Neural crest cell (in vitro differentiated cells): ENCODE measurements around the gene CUX1. TPM values are rescaled to one million over a fixed set of nuclear protein-coding genes. Genes with fewer than 3 reads are reported as not detected.
"Not testable (repeated sequence)": the region's sequence is repeated elsewhere in the genome, so short reads cannot be mapped to it uniquely, and the experiment has no call there.

Experiments used
- DNase-seq: peaks from one replicate; pipeline ENCODE4 v3.0.0; 2021; ENCODE audit warnings: low read depth, mixed read lengths, low spot score
- H3K27ac Mint-ChIP-seq: one replicate; pipeline ENCODE4 v1.8.0; 2021; ENCODE audit warnings: mild to moderate bottlenecking, mixed read lengths; ENCODE audit not compliant: unreplicated experiment
- H3K27me3 Mint-ChIP-seq: 2 replicates; pipeline ENCODE4 v1.8.0; 2021; ENCODE audit warnings: low read depth, mild to moderate bottlenecking, mixed read lengths
- H3K36me3 Mint-ChIP-seq: 2 replicates; pipeline ENCODE4 v1.8.0; 2021; ENCODE audit warnings: low read depth, mild to moderate bottlenecking, mixed read lengths
- H3K4me1 Mint-ChIP-seq: 2 replicates; pipeline ENCODE4 v1.8.0; 2021; ENCODE audit warnings: mixed read lengths
- H3K4me3 Mint-ChIP-seq: one replicate; pipeline ENCODE4 v1.8.0; 2021; ENCODE audit warnings: mild to moderate bottlenecking, mixed read lengths
- H3K9me3 Mint-ChIP-seq: 2 replicates; pipeline ENCODE4 v1.8.0; 2021; ENCODE audit warnings: mixed read lengths
- total RNA-seq: library from RNA; stranded (reverse); gene quantifications from 2 replicates; pipeline ENCODE4 v1.2.1, GENCODE V29; 2021
- TF ChIP-seq, protein P1 (sequence below): fragments of 200-600 bp; sonication (generic); conservative IDR thresholded peaks from 2 replicates; pipeline ENCODE4 v1.5.0; 2021; ENCODE audit warnings: antibody characterized with exemption, mild to moderate bottlenecking

CUX1 gene
- total RNA-seq, 1 donor from 2014 or later = 60.0 TPM

DNA sequence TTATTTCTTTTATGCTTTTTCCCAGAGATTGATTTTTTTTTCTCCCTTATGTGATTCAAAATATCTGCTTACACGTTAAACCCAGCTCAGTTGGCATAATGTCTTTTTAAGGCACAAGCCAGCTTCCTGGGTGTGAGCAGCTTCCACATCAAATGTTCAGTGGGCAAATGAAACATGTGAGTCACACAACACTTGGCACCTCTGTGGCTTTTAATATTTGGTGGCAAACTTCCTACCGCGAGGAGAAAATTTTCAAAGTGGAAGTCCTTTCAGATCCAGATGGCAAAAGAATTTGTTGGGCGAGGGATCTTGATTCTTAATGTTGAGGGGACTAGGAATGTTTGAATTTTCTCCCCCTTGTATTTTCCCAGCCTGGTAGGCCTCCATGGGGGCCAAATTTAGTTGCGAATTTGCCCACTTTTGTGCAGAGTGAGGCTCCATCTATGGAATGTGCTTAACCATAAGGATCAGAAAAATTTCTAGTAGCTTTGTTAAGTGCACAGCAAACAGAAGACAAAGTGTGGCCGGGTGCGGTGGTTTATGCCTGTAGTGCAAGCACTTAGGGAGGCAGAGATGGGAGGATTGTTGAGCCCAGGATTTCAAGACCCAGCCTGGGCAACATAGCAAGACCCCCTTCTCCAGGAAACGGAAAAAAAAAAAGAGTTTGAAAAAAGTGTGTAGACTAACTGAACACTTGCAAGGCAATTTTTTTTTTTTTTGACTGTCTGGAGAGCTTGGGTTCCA is 31.0 kb downstream of the CUX1 start:
- TF ChIP-seq, protein P1, sequence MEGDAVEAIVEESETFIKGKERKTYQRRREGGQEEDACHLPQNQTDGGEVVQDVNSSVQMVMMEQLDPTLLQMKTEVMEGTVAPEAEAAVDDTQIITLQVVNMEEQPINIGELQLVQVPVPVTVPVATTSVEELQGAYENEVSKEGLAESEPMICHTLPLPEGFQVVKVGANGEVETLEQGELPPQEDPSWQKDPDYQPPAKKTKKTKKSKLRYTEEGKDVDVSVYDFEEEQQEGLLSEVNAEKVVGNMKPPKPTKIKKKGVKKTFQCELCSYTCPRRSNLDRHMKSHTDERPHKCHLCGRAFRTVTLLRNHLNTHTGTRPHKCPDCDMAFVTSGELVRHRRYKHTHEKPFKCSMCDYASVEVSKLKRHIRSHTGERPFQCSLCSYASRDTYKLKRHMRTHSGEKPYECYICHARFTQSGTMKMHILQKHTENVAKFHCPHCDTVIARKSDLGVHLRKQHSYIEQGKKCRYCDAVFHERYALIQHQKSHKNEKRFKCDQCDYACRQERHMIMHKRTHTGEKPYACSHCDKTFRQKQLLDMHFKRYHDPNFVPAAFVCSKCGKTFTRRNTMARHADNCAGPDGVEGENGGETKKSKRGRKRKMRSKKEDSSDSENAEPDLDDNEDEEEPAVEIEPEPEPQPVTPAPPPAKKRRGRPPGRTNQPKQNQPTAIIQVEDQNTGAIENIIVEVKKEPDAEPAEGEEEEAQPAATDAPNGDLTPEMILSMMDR = no peak
- peaks cover 28% of the 10 kb centered on the region for H3K36me3 Mint-ChIP-seq
- peaks cover 12% of the 10 kb centered on the region for H3K9me3 Mint-ChIP-seq
- H3K4me1 Mint-ChIP-seq = peaks cover 3% of the 10 kb centered on the region
- H3K27me3 Mint-ChIP-seq = no peaks in the 10 kb centered on the region
- no peak overlapping the region for H3K27ac Mint-ChIP-seq
- DNase-seq = no peak
- no peak overlapping the region for H3K4me3 Mint-ChIP-seq

GRCh38 chr7:101849314-101849713 is 31.9 kb downstream of the CUX1 start:
- H3K36me3 Mint-ChIP-seq = peaks cover 28% of the 10 kb centered on the region
- H3K4me3 Mint-ChIP-seq, H3K27ac Mint-ChIP-seq, DNase-seq, H3K27me3 Mint-ChIP-seq, H3K4me1 Mint-ChIP-seq: not testable (repeated sequence)
- H3K9me3 Mint-ChIP-seq = peaks cover 12% of the 10 kb centered on the region

- not testable (repeated sequence) for H3K27me3 Mint-ChIP-seq, H3K27ac Mint-ChIP-seq, H3K4me3 Mint-ChIP-seq, DNase-seq
- Mint-ChIP-seq H3K36me3 (peaks cover 24% of the 10 kb centered on the region), H3K4me1 (peaks cover 24% of the 10 kb centered on the region), H3K9me3 (peaks cover 12% of the 10 kb centered on the region)
These were observed 34.9 kb downstream of the CUX1 start for GRCh38 chr7:101852364-101852763.

DNA sequence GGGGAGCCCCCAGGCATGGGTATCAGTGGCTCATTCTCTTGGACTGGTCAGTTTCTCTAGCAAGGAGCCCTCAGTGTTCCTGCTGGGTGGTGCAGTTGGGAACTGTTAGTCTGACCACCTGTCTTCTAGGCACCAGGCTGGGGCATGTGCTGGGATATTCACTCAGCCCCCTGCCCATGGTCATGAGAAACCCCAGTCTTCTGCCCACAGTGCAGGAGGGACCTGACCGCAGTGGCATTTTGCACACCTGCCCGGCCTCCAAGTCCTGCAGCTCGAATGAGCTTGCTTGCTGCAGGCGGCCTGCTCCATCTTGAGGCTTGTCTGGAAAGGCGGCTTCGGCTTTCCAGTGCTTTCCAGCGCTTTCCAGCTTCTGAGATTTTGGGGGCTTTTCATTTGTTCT is 36.3 kb downstream of the CUX1 start:
- Mint-ChIP-seq H3K4me1 (peaks cover 33% of the 10 kb centered on the region), H3K9me3 (peaks cover 8% of the 10 kb centered on the region), H3K27me3 (no peaks in the 10 kb centered on the region), H3K27ac (no peak overlapping the region), H3K36me3 (peaks cover 16% of the 10 kb centered on the region), H3K4me3 (no peak overlapping the region)
- no peak for DNase-seq
- TF ChIP-seq, protein P1 = no peak

DNA sequence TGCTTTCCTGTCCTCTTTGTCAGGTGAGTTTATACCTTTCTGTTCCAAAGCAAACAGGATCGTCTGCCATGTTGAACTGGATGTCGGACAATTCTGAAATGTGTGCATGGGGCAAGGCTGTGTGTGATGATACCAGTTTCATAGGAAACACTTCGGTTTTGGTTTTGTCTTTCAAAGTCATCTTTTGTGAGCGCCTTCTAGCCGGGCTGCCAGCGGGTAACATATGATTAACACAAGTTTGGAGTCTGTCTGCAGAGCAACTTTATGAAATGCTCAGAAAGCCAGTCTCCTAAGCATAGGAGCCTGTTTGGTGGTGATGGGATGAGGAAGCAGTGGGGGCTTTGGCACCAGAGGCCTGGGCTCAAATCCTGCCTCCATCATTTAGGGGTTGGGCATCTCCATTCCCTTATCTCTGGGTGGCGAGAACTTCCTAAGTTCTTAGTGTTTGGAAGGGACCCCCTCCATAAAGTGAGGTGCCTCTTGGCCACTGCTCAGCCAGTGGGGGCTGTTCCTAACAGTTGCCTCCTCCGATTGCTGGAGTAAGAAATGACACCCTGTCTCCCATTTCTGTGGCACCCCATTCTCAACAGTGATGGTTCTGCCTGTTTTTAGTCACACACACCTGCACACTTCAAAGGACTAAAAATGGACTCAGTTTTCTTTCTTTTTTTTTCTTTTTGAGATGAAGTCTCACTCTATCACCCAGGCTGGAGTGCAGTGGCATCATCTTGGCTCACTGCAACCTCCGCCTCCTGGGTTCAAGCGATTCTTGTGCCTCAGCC is 36.8 kb downstream of the CUX1 start:
- Mint-ChIP-seq H3K36me3 (peaks cover 10% of the 10 kb centered on the region), H3K4me3 (no peak overlapping the region), H3K27me3 (no peaks in the 10 kb centered on the region), H3K4me1 (peaks cover 33% of the 10 kb centered on the region), H3K27ac (no peak overlapping the region), H3K9me3 (peaks cover 4% of the 10 kb centered on the region)
- DNase-seq = no peak
- TF ChIP-seq, protein P1 = no peak

DNA sequence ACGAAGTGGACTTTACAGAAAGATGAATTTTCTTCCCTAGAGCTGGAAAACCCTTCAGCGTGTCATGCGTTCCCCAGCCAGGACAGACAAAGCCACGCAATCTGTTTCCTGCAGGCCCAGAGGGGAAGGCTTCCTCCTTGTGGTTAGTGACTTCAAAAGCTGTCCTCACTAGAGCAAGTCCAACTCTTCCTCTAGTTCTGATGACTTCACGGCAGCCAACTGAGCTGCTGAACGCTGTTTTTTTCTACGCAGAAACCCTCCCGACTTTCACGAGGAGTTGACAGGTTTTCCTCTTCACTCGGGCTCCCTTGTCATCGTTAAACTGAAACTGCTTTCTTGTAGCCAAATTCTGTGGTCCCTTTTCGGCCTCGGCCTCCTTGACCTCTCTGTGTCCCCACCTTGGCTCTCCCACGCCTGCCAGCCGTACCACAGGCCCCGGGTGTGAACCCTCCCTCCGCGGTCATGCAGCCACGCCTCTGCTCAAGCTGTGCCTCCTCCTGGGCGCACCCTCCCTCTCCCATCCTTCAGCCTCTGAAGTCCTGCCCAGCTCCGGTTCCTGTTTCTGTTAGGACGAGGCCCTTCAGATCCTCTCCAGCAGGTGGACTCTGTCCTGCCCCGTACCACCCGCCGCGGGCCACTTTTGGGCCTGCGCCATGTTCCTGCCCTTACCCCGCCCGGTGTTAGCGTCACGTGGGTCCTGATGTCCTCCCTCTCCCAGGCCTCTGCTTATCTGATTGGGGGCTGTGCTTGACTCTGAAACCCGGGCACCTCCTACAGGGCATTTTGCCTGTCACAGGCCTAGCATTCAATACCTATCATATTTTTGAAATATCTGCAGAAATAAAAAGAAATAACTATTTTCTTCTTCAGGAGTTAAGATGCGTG is 39.3 kb downstream of the CUX1 start:
- Mint-ChIP-seq H3K27me3 (no peaks in the 10 kb centered on the region), H3K9me3 (no peaks in the 10 kb centered on the region), H3K27ac (peak overlapping the region; percentile 62), H3K4me3 (no peak overlapping the region), H3K36me3 (peaks cover 2% of the 10 kb centered on the region), H3K4me1 (peaks cover 50% of the 10 kb centered on the region)
- DNase-seq = no peak
- TF ChIP-seq, protein P1 = no peak
